ENCODE data around the gene EMX1.

The EMX1 gene

GRCh38 chr2:72945450-72946019 is 28.2 kb downstream of the EMX1 start:
- no peak for DNase-seq

- no peak for DNase-seq
These were observed 29.1 kb downstream of the EMX1 start for GRCh38 chr2:72946466-72946865.

GRCh38 chr2:72947952-72948830 is 30.9 kb downstream of the EMX1 start:
- DNase-seq: no peak

- no peak for DNase-seq
These were observed 31.7 kb downstream of the EMX1 start for GRCh38 chr2:72949045-72949444.

GRCh38 chr2:72949642-72950041 is 32.3 kb downstream of the EMX1 start:
- no peak for DNase-seq

GRCh38 chr2:72950558-72951255 is 33.4 kb downstream of the EMX1 start:
- DNase-seq: no peak

GRCh38 chr2:72951303-72952095 is 34.2 kb downstream of the EMX1 start:
- no peak for DNase-seq

- no peak for DNase-seq
These were observed 34.9 kb downstream of the EMX1 start for GRCh38 chr2:72952110-72952823.

GRCh38 chr2:72952961-72953360 is 35.6 kb downstream of the EMX1 start:
- DNase-seq: no peak

GRCh38 chr2:72953528-72953927 is 36.2 kb downstream of the EMX1 start:
- DNase-seq: no peak

- DNase-seq: no peak
These were observed 36.7 kb downstream of the EMX1 start for GRCh38 chr2:72953976-72954375.

- no peak for DNase-seq
These were observed 37.3 kb downstream of the EMX1 start for GRCh38 chr2:72954376-72955227.

GRCh38 chr2:72955228-72956049 is 38.1 kb downstream of the EMX1 start:
- DNase-seq: no peak

GRCh38 chr2:72956050-72956395 is 38.7 kb downstream of the EMX1 start:
- no peak for DNase-seq

GRCh38 chr2:72956936-72957335 is 39.6 kb downstream of the EMX1 start:
- no peak for DNase-seq

- DNase-seq: no peak
These were observed 41.4 kb downstream of the EMX1 start for GRCh38 chr2:72958542-72959385.

- DNase-seq: no peak
These were observed 42.2 kb downstream of the EMX1 start for GRCh38 chr2:72959554-72959953.

GRCh38 chr2:72959995-72960981 is 43.0 kb downstream of the EMX1 start:
- DNase-seq: no peak

Data from NCI-H2081 (cell line).